Heart right ventricle (tissue), 16 donors: ENCODE measurements around the gene NRSN1. TPM values are rescaled to one million over a fixed set of nuclear protein-coding genes. Genes with fewer than 3 reads are reported as not detected.

Source experiments
- ATAC-seq, 8 donors: fragments of 200-7000 bp; cut with Tn5 transposase; one replicate each; pipeline ENCODE4 v1.9.1; 2020; ENCODE audit warnings: mild to moderate bottlenecking in 8 of 8, moderate library complexity in 8 of 8, moderate number of reproducible peaks in 1 of 8
- DNase-seq, 2 donors: peaks; one replicate each; pipeline ENCODE4 v3.0.0-alpha.2; 2020
- H3K27ac ChIP-seq, 10 donors: fragments of 200-600 bp; sonication (generic) in 2 of 10; one replicate each; pipeline versions ENCODE4 v1.5.0 to v1.8.0; 2020 to 2022; ENCODE audit warnings: mild to moderate bottlenecking in 3 of 10
- H3K27me3 ChIP-seq, 7 donors: fragments of 200-600 bp; one replicate each; pipeline ENCODE4 v1.8.0; 2021 to 2022; ENCODE audit warnings: mild to moderate bottlenecking in 2 of 7
- H3K36me3 ChIP-seq, 9 donors: fragments of 200-600 bp; sonication (generic) in 1 of 9; one replicate each; pipeline versions ENCODE4 v1.5.0 to v1.8.0; 2020 to 2022; ENCODE audit warnings: mild to moderate bottlenecking in 2 of 9
- H3K4me1 ChIP-seq, 9 donors: fragments of 200-600 bp; sonication (generic) in 1 of 9; one replicate each; pipeline versions ENCODE4 v1.5.0 to v1.8.0; 2020 to 2022; ENCODE audit warnings: mild to moderate bottlenecking in 4 of 9
- H3K4me3 ChIP-seq, 10 donors: fragments of 200-600 bp; sonication (generic) in 2 of 10; one replicate each; pipeline versions ENCODE4 v1.5.0 to v1.8.0; 2020 to 2022; ENCODE audit warnings: mild to moderate bottlenecking in 7 of 10, moderate library complexity in 2 of 10
- H3K9me3 ChIP-seq, 11 donors: fragments of 200-600 bp in 10 of 11; sonication (generic) in 2 of 11; one replicate each; pipeline versions ENCODE4 v1.5.0 to v1.8.0; 2013 to 2022; ENCODE audit warnings: mild to moderate bottlenecking in 2 of 11, control low read depth in 1 of 11, moderate library complexity in 1 of 11
- WGBS, 2 donors: extraction: QIAGEN DNeasy Blood & Tissue Kit; methylation state at CpG; one replicate each; pipeline ENCODE4 v1.1.7; 2013; ENCODE audit warnings: inconsistent platforms in 1 of 2; 5-methylcytosine and 5-hydroxymethylcytosine counted together
- intact Hi-C, 10 donors: fragments of 100-400 bp; cut with DNase I; formaldehyde crosslinking; loops; one replicate each; pipeline versions ENCODE4 v1.11.1 to v1.14.2; 2022
- polyA plus RNA-seq, 2 donors: library from polyadenylated mRNA; stranded (reverse); fragments of 200-250 nt; gene quantifications; one replicate each; pipeline ENCODE4 v1.2.3, GENCODE V29; 2013
- total RNA-seq, 10 donors: library from RNA; stranded (reverse); fragmentation: NEBNext Ultra II Directional in 3 of 10; extraction: Animal tissue kit (Norgen Biotek cat#: 25700) in 3 of 10; gene quantifications; one replicate each; pipeline versions ENCODE4 v1.2.1 to v1.2.4, GENCODE V29; 2021 to 2023
- TF ChIP-seq, protein P1 (sequence below), 9 donors: fragments of 200-600 bp; sonication (generic) in 2 of 9; IDR thresholded peaks; one replicate each; pipeline versions ENCODE4 v1.5.0 to v1.8.0; 2021 to 2022; ENCODE audit warnings: antibody characterized with exemption in 9 of 9, mild to moderate bottlenecking in 5 of 9, moderate library complexity in 1 of 9
- donor health status: Arrhythmogenic right ventricular cardiomyopathy.
- donor health status: ischemic (EF 13 %, LVEDD 7.1; RV severe dilation, severe dysfunction).
- donor health status: healthy with polysubstance abuse.
- donor health status: DM: no; HTN: yes; CAD: no.
- donor health status: DM: no; HTN: no; CAD: no.
- donor health status: ischemic (EF 25% LVEDD 6.9; RV normal size, moderate dysfunction).
- donor health status: ischemic (EF 25% LVEDD 5.7; RV mildly dilated, moderate dysfunction).
- donor health status: healthy.
- donor health status: DM: yes; HTN: yes; CAD: no.
- donor health status: Ischemic cardiomyopathy.
- donor health status: ischemic (EF 35%, LVEDD 5.7; RV mildly dilated, moderate dysfunction).
- donor health status: nonischemic (EF 11% LVEDD 7.7; RV severe dilation, severe dysfunction).
- donor health status: DM: yes; HTN: yes; CAD: no.
- donor health status: PGD.
- donor health status: ischemic (EF 29% LVEDD 5.4; RV normal size, mild dysfunction).
- donor health status: nonischemic (EF 23%, LVEDD 6.1; RV moderate dilation, normal function).

The NRSN1 gene
- total and polyA plus RNA-seq, 12 donors = not detected

DNA sequence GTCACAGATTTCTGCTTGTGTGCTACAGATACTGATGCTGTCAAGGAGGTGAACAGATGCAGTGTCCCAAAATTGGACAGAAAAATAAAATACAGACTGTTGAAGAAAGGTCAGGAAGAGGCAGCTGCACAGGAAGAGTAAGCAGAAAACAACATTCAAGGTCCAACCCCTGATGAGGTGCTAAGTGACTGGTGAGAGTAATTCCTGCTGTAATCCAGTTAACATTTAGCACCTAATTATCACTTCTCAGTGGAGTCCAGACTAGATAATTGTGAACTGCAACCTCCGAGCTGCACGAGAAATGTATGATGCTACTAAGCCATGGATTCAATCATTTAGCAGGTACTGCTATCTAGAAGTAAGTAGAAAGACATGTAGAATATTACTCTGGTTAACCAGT is 36.3 kb upstream of the NRSN1 start:
- TF ChIP-seq, protein P1, sequence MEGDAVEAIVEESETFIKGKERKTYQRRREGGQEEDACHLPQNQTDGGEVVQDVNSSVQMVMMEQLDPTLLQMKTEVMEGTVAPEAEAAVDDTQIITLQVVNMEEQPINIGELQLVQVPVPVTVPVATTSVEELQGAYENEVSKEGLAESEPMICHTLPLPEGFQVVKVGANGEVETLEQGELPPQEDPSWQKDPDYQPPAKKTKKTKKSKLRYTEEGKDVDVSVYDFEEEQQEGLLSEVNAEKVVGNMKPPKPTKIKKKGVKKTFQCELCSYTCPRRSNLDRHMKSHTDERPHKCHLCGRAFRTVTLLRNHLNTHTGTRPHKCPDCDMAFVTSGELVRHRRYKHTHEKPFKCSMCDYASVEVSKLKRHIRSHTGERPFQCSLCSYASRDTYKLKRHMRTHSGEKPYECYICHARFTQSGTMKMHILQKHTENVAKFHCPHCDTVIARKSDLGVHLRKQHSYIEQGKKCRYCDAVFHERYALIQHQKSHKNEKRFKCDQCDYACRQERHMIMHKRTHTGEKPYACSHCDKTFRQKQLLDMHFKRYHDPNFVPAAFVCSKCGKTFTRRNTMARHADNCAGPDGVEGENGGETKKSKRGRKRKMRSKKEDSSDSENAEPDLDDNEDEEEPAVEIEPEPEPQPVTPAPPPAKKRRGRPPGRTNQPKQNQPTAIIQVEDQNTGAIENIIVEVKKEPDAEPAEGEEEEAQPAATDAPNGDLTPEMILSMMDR (IDR thresholded peaks at IDR 0.05) = no peak
- 0 to 9% methylated on average over 2 of the region's 2 CpGs for WGBS, 2 donors
- Histone ChIP-seq H3K36me3 (no peaks in the 10 kb centered on the region), H3K9me3 (peaks cover 0 to 6% (median 0%) of the 10 kb centered on the region in 11 donors), H3K4me1 (no peaks in the 10 kb centered on the region), H3K4me3 (no peak overlapping the region), H3K27me3 (peaks cover 0 to 3% (median 0%) of the 10 kb centered on the region in 7 donors), H3K27ac (no peak overlapping the region)
- intact Hi-C loops = no loop called here
- DNase-seq = no peak
- no peak for ATAC-seq

DNA sequence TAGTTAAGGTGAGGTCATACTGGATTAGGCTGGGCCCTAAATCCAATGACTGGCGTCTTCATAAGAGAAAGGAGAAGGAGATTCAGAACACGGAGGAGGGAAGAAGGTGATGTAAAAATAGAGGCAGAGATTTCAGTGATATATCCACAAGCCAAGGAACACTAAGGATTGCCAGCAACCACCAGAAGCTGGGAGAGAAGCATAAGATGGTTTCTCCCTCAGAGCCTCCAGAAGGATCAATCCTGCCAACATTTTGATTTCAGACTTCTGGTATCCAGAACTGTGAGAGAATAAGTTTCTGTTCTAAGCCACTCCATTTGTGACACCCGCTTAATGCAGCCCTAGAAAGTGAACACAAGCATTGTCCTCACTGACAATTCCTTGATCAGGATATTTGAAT is 33.6 kb upstream of the NRSN1 start:
- DNase-seq = no peak
- Histone ChIP-seq H3K9me3 (peaks cover 0 to 6% (median 0%) of the 10 kb centered on the region in 11 donors), H3K4me3 (no peak overlapping the region), H3K36me3 (no peaks in the 10 kb centered on the region), H3K27me3 (peaks cover 0 to 24% (median 0%) of the 10 kb centered on the region in 7 donors), H3K27ac (no peak overlapping the region), H3K4me1 (no peaks in the 10 kb centered on the region)
- 78 to 90% methylated on average over 3 of the region's 3 CpGs for WGBS, 2 donors
- intact Hi-C loops = no loop called here
- no peak for ATAC-seq
- TF ChIP-seq, protein P1 (IDR thresholded peaks at IDR 0.05) = no peak

DNA sequence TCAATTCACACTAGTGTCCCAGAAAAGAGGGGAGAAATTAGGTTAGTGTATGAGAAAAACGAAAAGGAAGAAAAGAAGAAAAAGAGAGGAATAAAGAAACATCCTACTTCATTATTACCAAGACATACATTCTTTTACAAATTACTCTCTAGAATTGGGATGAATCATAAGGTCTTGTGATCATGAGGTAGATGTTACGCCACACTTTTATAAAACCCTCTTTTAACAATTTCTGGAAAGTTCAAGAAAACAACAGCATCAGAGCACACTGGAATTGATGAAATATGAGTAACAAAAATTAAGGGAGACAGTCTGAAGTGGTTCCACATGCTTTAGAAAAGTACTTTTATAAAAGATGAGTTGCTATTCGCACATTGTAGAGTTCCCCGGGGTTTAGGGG is 32.6 kb upstream of the NRSN1 start:
- Histone ChIP-seq H3K4me1 (no peaks in the 10 kb centered on the region), H3K27ac (no peak overlapping the region), H3K27me3 (peaks cover 0 to 33% (median 0%) of the 10 kb centered on the region in 7 donors), H3K36me3 (no peaks in the 10 kb centered on the region), H3K4me3 (no peak overlapping the region), H3K9me3 (peaks cover 0 to 6% (median 0%) of the 10 kb centered on the region in 11 donors)
- intact Hi-C loops = no loop called here
- 81 to 87% methylated on average over 4 of the region's 4 CpGs for WGBS, 2 donors
- DNase-seq = no peak
- TF ChIP-seq, protein P1 (IDR thresholded peaks at IDR 0.05) = no peak
- ATAC-seq = no peak

DNA sequence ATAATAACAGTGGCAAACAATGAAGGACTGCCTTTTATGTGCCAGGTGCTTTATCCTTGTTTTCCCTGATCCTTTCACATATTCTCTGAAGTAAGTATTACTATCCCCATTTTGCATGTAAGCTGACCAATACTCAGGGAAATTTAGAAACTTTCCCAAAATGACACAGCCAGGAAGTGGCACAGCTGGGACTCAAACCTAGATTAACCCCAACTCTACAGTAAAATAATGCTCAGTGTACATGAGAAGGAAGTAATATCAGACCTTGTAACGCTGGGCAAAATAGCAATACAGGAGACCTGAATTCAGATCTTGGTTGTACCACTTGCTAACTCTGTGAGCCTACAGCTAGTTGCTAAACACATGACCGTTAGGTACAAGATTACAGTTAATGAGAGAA is 26.8 kb upstream of the NRSN1 start:
- TF ChIP-seq, protein P1 (IDR thresholded peaks at IDR 0.05) = no peak
- Histone ChIP-seq H3K27me3 (peaks cover 0 to 59% (median 4%) of the 10 kb centered on the region in 7 donors), H3K4me1 (no peaks in the 10 kb centered on the region), H3K9me3 (peaks cover 0 to 5% (median 0%) of the 10 kb centered on the region in 11 donors), H3K4me3 (no peak overlapping the region), H3K36me3 (no peaks in the 10 kb centered on the region), H3K27ac (no peak overlapping the region)
- intact Hi-C loops = no loop called here
- 55 to 73% methylated on average over 2 of the region's 2 CpGs for WGBS, 2 donors
- ATAC-seq (no peak), DNase-seq (no peak)
